GM18870 (cell line): ENCODE measurements around the gene CSTF1.
"Not testable (repeated sequence)": the region's sequence is repeated elsewhere in the genome, so short reads cannot be mapped to it uniquely, and the experiment has no call there.

Experiments used
- ATAC-seq: cut with Tn5 transposase; IDR thresholded peaks from one replicate; pipeline ENCODE4 v1.9.1; 2021; ENCODE audit warnings: moderate library complexity; ENCODE audit not compliant: unreplicated experiment

Gene CSTF1

DNA sequence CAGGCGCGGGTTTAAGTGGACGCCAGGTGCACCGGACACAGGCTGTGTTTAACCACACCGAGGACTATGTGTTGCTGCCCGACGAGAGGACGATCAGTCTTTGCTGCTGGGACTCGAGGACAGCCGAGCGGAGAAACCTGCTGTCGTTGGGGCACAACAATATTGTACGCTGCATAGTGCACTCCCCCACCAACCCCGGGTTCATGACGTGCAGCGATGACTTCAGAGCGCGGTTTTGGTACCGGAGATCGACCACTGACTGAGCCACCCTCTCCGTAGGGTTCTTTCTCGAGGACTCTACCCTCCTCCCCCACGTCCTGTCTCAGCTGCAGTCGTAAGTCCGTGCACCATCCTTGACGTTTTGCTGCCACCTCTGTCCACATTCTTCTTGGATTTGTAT lies 11.0 kb downstream of the CSTF1 start:
- ATAC-seq, result no peak

- ATAC-seq, result not testable (repeated sequence)
Measured at GRCh38 chr20:56405356-56405755, 12.9 kb downstream of the CSTF1 start.

GRCh38 chr20:56406910-56407309 lies 14.5 kb downstream of the CSTF1 start:
- ATAC-seq, result no peak

- no peak for ATAC-seq
Measured at GRCh38 chr20:56409521-56409920, 17.1 kb downstream of the CSTF1 start.

DNA sequence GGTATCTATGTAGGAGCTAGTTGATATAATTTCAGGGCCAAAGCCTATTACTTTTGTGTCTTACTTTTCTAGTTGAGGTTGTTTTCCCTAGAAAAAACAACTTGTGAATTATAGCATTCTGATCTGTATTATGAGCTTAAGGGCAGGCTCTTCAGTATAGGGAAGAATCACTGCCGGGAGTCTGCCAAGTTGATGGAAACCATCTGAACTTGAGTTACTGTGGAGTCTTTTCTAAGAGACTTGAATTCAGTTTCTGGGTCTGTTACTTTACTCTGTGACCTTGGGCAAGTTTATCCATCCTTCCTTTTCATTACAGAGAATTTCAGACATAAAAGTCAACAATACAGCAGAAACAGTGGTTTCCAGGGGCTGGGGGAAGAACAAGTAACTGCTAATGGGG lies 17.5 kb downstream of the CSTF1 start:
- no peak for ATAC-seq

- not testable (repeated sequence) for ATAC-seq
Measured at GRCh38 chr20:56411287-56411686, 18.8 kb downstream of the CSTF1 start.

- ATAC-seq, result peak; percentile 50
Measured at GRCh38 chr20:56411759-56412472, 19.5 kb downstream of the CSTF1 start, which contains the start of gene CASS4. CASS4 (plus strand) TSS chr20:56412260; CDS start chr20:56412459, 199 bp downstream.

GRCh38 chr20:56412473-56412790 lies 20.0 kb downstream of the CSTF1 start:
- no peak for ATAC-seq

- ATAC-seq, result no peak
Measured at GRCh38 chr20:56412949-56413348, 20.5 kb downstream of the CSTF1 start.

GRCh38 chr20:56414842-56415765 lies 22.7 kb downstream of the CSTF1 start:
- ATAC-seq, result no peak

GRCh38 chr20:56417402-56417801 lies 25.0 kb downstream of the CSTF1 start:
- ATAC-seq, result no peak

GRCh38 chr20:56417911-56418310 lies 25.5 kb downstream of the CSTF1 start:
- no peak for ATAC-seq

DNA sequence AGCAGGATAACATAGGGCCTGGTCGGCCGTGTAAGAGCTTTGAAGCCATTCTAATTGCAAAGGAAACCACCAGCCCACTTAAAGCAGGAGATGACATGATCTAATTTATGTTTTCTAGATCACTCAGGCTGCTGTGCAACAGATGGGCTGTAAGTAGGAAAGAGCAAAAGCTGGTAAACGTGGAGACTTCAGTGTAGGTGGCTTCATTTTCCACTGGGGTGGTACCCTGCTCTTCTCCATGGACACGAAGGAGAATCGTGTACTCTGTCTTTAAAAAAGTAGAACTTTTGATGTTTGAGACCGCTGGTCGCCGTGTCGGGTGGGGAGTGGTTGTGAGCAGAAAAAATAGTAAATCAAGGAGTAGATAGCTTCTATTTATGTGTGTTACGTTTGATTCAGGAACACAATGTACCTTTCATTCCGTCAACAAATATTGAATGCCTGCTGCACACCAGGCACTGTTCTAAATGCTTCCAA lies 26.0 kb downstream of the CSTF1 start:
- no peak for ATAC-seq

GRCh38 chr20:56420028-56420427 lies 27.6 kb downstream of the CSTF1 start:
- no peak for ATAC-seq

DNA sequence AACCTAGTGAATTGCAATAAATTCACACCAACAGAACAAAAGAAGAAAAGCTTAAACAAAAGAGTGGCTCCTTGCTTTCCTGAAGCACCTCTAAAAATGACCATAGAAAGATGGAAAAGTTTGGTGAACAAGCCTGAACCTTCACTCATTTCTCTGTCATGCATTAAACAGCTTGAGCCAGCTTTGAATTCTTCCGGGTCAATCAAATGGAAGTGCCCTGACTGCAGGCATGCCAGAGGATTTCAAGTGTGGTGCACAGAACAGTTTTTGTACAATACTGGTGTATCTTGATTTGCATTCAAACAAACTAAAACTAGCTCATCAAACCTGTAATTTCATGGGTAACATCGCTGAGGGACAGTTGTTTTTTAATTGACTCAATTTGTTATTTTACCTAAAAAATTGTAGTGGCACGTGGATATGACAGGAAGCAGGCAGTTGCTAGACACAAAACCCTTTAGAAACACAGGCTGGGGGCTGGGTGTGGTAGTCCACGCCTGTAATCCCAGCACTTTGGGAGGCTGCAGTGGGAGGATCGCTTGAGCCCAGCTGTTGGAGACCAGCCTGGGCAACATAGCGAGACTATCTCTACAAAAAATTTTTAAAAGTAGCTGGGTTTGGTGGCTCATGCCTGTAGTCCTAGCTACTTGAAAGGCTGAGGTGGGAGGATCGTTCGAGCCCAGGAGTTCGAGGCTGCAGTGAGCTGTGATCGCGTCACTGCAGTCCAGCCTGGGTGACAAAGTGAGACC lies 28.7 kb downstream of the CSTF1 start:
- no peak for ATAC-seq

GRCh38 chr20:56422076-56422823 lies 29.8 kb downstream of the CSTF1 start:
- ATAC-seq, result no peak

GRCh38 chr20:56422824-56423189 lies 30.4 kb downstream of the CSTF1 start:
- ATAC-seq, result no peak

GRCh38 chr20:56423211-56423610 lies 30.8 kb downstream of the CSTF1 start:
- ATAC-seq, result no peak

GRCh38 chr20:56423886-56424285 lies 31.4 kb downstream of the CSTF1 start:
- ATAC-seq, result no peak

GRCh38 chr20:56424931-56425330 lies 32.5 kb downstream of the CSTF1 start:
- no peak for ATAC-seq

DNA sequence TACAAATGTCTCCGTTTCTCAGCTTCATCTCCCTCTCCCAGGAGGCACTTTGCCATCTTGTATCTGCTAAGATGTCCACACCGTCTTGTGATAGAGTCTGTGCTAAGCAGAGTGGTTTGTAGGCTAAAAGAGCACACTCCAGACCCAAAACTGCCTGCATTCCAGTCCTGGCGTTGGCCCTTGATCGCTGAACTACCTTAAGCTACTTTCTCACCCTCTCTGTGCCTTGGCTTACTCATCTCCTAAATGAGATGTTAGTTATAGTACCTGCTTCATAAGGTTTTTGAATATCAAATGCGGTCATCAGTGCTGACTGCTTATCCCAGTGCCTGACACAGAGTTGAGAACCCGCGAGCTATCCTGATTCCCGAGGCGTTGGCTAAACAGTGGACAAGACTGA lies 33.6 kb downstream of the CSTF1 start:
- no peak for ATAC-seq
